Astrocyte (in vitro differentiated cells and primary cell): Measurements from ENCODE around the gene MAP2. TPM values are rescaled to one million over a fixed set of nuclear protein-coding genes. Genes with fewer than 3 reads are reported as not detected.
A peak's percentile ranks its signal among the peaks of the same experiment; 100 is the strongest.

ENCODE experiments used
- DNase-seq: peaks from one replicate; pipeline ENCODE4 v3.0.0-alpha.2; 2010; ENCODE audit warnings: low read depth
- FAIRE-seq: peaks from 2 replicates; lab custom pipeline; 2011; peaks lifted over from hg19 to GRCh38; lab: Jason Lieb, UNC
- H2AFZ ChIP-seq: 2 replicates; pipeline ENCODE4 v1.6.0; 2012; ENCODE audit warnings: low read depth, low read length, inconsistent platforms
- H3K27ac ChIP-seq: 2 replicates; pipeline ENCODE4 v1.5.1; 2011; ENCODE audit warnings: low read depth, low read length, inconsistent platforms
- H3K27me3 ChIP-seq: 2 replicates; pipeline ENCODE4 v1.6.0; 2011; ENCODE audit warnings: low read length, inconsistent platforms; ENCODE audit not compliant: insufficient read depth
- H3K36me3 ChIP-seq: 2 replicates; pipeline ENCODE4 v1.5.1; 2011; ENCODE audit warnings: low read length, inconsistent platforms; ENCODE audit not compliant: insufficient read depth
- H3K4me1 ChIP-seq: 2 replicates; pipeline ENCODE4 v1.5.1; 2011; ENCODE audit warnings: low read length, inconsistent platforms; ENCODE audit not compliant: insufficient read depth
- H3K4me2 ChIP-seq: 2 replicates; pipeline ENCODE4 v1.6.0; 2012; ENCODE audit warnings: low read length, inconsistent platforms
- H3K4me3 ChIP-seq: 2 replicates; pipeline ENCODE4 v1.5.1; 2011; ENCODE audit warnings: low read depth, mild to moderate bottlenecking, low read length, inconsistent platforms; ENCODE audit not compliant: insufficient read depth
- H3K79me2 ChIP-seq: 2 replicates; pipeline ENCODE4 v1.6.0; 2012; ENCODE audit warnings: mild to moderate bottlenecking, low read length, inconsistent platforms; ENCODE audit not compliant: insufficient read depth
- H3K9ac ChIP-seq: 2 replicates; pipeline ENCODE4 v1.6.0; 2012; ENCODE audit warnings: mild to moderate bottlenecking, low read length, inconsistent platforms
- H3K9me3 ChIP-seq: 2 replicates; pipeline ENCODE4 v1.5.1; 2012; ENCODE audit warnings: low read depth, mild to moderate bottlenecking, low read length, inconsistent platforms; ENCODE audit not compliant: insufficient read depth
- H4K20me1 ChIP-seq: 2 replicates; pipeline ENCODE4 v1.6.0; 2012; ENCODE audit warnings: low read length, inconsistent platforms; ENCODE audit not compliant: insufficient read depth
- H3K27ac Mint-ChIP-seq: one replicate; pipeline ENCODE4 v1.8.0; 2021; ENCODE audit warnings: mild to moderate bottlenecking, mixed read lengths; ENCODE audit not compliant: unreplicated experiment
- H3K27me3 Mint-ChIP-seq: one replicate; pipeline ENCODE4 v1.8.0; 2021; ENCODE audit warnings: low read depth, mixed read lengths; ENCODE audit not compliant: unreplicated experiment
- H3K36me3 Mint-ChIP-seq: one replicate; pipeline ENCODE4 v1.8.0; 2021; ENCODE audit warnings: low read depth, mixed read lengths; ENCODE audit not compliant: unreplicated experiment
- H3K4me1 Mint-ChIP-seq: one replicate; pipeline ENCODE4 v1.8.0; 2021; ENCODE audit warnings: low read depth, mixed read lengths; ENCODE audit not compliant: unreplicated experiment
- H3K4me3 Mint-ChIP-seq: one replicate; pipeline ENCODE4 v1.8.0; 2021; ENCODE audit warnings: mild to moderate bottlenecking, moderate library complexity, mixed read lengths; ENCODE audit not compliant: unreplicated experiment
- H3K9me3 Mint-ChIP-seq: one replicate; pipeline ENCODE4 v1.8.0; 2021; ENCODE audit warnings: mild to moderate bottlenecking, mixed read lengths; ENCODE audit not compliant: unreplicated experiment
- EZH2 ChIP-seq: IDR thresholded peaks from 2 replicates; pipeline ENCODE4 v1.6.1; 2012; ENCODE audit warnings: mild to moderate bottlenecking, low read length, inconsistent platforms; ENCODE audit not compliant: insufficient read depth
- total RNA-seq: library from RNA; stranded (reverse); gene quantifications from 2 replicates; pipeline ENCODE4 v1.2.1, GENCODE V29; 2021
- TF ChIP-seq, protein P1 (sequence below): IDR thresholded peaks from 2 replicates; pipeline ENCODE4 v1.5.1; 2011; ENCODE audit warnings: low read depth, mild to moderate bottlenecking, inconsistent platforms, low read length, moderate library complexity; ENCODE audit not compliant: insufficient read depth

MAP2 gene
- total RNA-seq, 1 donor from 2014 or later: 15.9 TPM

DNA sequence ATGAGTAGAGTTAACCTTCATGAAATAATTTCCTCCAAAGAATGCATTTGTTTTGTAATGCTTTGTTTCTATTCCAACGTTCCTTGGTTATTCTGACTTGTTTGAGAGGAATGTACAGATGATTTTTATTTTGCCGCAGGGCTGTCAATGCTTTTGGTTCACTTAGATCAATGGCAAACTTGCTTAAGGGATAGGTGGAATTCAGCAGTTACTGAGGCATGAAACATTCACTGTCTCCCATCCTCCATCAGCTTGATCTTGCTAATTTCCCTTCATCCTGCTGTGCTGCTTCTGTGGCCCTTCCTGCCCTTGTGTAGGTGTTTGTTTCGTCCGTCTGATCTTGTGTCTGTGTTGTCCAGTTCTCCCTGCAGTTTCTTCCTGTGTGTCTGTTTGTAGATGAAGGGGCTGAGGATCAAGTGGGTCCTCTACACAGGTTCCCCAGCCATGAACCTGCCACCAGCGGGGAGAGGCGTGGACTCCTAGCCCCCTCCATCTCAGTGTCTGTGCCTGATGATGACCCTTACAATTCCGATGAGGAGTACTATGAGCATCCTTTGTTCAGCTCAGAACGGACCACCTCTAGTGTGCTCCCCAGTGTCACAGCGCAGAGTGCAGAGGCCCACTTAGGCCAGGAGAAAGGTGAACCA, 263.6 kb downstream of the MAP2 start:
- Mint-ChIP-seq H3K27ac (no peak overlapping the region), H3K4me3 (no peak overlapping the region), H3K4me1 (no peaks in the 10 kb centered on the region), H3K9me3 (no peaks in the 10 kb centered on the region), H3K36me3 (no peaks in the 10 kb centered on the region), H3K27me3 (no peaks in the 10 kb centered on the region)
- no peaks in the 10 kb centered on the region for H3K79me2 ChIP-seq
- H2AFZ ChIP-seq: no peak overlapping the region
- H3K9ac ChIP-seq: no peak overlapping the region
- no peaks in the 10 kb centered on the region for H3K9me3 ChIP-seq
- TF ChIP-seq, protein P1, sequence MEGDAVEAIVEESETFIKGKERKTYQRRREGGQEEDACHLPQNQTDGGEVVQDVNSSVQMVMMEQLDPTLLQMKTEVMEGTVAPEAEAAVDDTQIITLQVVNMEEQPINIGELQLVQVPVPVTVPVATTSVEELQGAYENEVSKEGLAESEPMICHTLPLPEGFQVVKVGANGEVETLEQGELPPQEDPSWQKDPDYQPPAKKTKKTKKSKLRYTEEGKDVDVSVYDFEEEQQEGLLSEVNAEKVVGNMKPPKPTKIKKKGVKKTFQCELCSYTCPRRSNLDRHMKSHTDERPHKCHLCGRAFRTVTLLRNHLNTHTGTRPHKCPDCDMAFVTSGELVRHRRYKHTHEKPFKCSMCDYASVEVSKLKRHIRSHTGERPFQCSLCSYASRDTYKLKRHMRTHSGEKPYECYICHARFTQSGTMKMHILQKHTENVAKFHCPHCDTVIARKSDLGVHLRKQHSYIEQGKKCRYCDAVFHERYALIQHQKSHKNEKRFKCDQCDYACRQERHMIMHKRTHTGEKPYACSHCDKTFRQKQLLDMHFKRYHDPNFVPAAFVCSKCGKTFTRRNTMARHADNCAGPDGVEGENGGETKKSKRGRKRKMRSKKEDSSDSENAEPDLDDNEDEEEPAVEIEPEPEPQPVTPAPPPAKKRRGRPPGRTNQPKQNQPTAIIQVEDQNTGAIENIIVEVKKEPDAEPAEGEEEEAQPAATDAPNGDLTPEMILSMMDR: no peak
- no peak for TF ChIP-seq EZH2
- H3K4me2 ChIP-seq: no peak overlapping the region
- no peak overlapping the region for H3K27ac ChIP-seq
- no peak overlapping the region for H3K4me3 ChIP-seq
- H4K20me1 ChIP-seq: no peaks in the 10 kb centered on the region
- no peaks in the 10 kb centered on the region for H3K27me3 ChIP-seq
- H3K36me3 ChIP-seq: no peaks in the 10 kb centered on the region
- DNase-seq (peak; percentile 14), FAIRE-seq (no peak)
- no peaks in the 10 kb centered on the region for H3K4me1 ChIP-seq

DNA sequence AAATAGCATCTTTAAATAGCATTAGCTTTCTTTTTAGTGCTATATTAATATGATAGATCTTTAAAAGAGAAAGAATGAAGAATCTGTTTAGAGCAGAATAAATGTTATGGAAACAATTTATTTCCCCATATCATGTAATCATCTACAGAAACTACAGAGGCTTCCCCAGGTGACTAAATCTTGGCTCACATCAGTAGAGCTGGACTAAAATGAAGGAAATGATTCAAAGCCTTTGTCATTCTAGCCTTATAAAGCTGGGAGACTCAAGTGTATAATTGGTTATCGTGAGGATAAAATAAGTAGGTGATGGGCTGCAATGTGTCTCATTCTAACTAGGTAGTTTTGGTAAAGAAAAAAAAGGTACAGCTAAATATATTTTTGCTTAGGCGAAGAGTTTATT, 264.5 kb downstream of the MAP2 start:
- Histone ChIP-seq H3K79me2 (no peaks in the 10 kb centered on the region), H4K20me1 (no peaks in the 10 kb centered on the region), H3K9ac (no peak overlapping the region), H3K4me3 (no peak overlapping the region), H3K9me3 (no peaks in the 10 kb centered on the region), H3K27me3 (no peaks in the 10 kb centered on the region), H3K27ac (no peak overlapping the region), H3K4me2 (no peak overlapping the region), H3K4me1 (no peaks in the 10 kb centered on the region), H2AFZ (no peak overlapping the region), H3K36me3 (no peaks in the 10 kb centered on the region)
- Mint-ChIP-seq H3K4me1 (no peaks in the 10 kb centered on the region), H3K27ac (no peak overlapping the region), H3K36me3 (peaks cover 2% of the 10 kb centered on the region), H3K27me3 (no peaks in the 10 kb centered on the region), H3K9me3 (no peaks in the 10 kb centered on the region), H3K4me3 (no peak overlapping the region)
- FAIRE-seq: no peak
- TF ChIP-seq, protein P1: no peak
- no peak for TF ChIP-seq EZH2
- DNase-seq: no peak

DNA sequence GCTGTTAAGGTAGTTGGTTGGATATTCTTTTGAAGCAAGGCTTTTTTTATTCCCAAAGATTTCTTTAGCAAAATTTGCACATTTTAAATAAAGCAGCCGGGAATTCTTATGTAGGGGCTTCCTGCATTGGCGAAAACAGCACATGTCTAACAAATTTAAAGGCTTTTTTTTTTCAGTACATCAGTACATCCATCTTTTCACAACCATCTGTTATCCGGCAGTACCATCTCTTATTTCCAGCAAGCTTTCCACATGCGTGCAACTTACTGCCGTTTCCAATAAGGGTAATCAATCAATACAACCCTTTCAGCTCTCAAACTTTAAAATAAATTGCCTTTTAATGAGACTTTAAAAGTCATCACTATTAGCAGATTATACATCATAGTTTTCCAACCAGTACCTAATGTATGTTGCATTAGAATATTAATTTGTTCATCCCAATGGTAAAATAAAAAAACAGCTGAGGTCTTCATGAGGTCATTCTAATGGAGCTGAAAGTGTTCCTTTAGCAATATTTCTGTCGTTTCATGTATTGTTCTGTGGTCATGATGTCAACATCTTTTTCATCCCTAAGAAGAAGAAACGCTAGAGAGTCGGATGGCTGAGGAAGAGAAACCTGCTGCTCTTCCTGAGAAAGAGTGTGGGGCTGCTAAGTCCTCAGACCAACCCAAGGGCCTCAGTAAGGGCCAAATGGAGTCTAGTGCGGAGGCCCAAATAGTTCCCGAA, 266.3 kb downstream of the MAP2 start:
- H2AFZ ChIP-seq: no peak overlapping the region
- FAIRE-seq (no peak), DNase-seq (no peak)
- no peak overlapping the region for H3K4me2 ChIP-seq
- no peaks in the 10 kb centered on the region for H3K27me3 ChIP-seq
- H3K27ac ChIP-seq: no peak overlapping the region
- H3K4me1 ChIP-seq: no peaks in the 10 kb centered on the region
- Mint-ChIP-seq H3K36me3 (peaks cover 8% of the 10 kb centered on the region), H3K27me3 (no peaks in the 10 kb centered on the region), H3K27ac (no peak overlapping the region), H3K9me3 (peaks cover 5% of the 10 kb centered on the region), H3K4me1 (no peaks in the 10 kb centered on the region), H3K4me3 (no peak overlapping the region)
- H4K20me1 ChIP-seq: no peaks in the 10 kb centered on the region
- H3K9me3 ChIP-seq: no peaks in the 10 kb centered on the region
- TF ChIP-seq, protein P1: no peak
- no peak for TF ChIP-seq EZH2
- H3K9ac ChIP-seq: no peak overlapping the region
- H3K4me3 ChIP-seq: no peak overlapping the region
- no peaks in the 10 kb centered on the region for H3K79me2 ChIP-seq
- H3K36me3 ChIP-seq: no peaks in the 10 kb centered on the region
